Right renal pelvis (tissue), 4 donors: Measurements from ENCODE around the gene FBXW4. TPM values are rescaled to one million over a fixed set of nuclear protein-coding genes. Genes with fewer than 3 reads are reported as not detected.
"Not testable (repeated sequence)": the region's sequence is repeated elsewhere in the genome, so short reads cannot be mapped to it uniquely, and the experiment has no call there.

Source experiments
- DNase-seq, 4 donors: peaks; one replicate each; pipeline ENCODE4 v3.0.0-alpha.2; 2013; ENCODE audit warnings: low read depth in 4 of 4, low spot score in 3 of 4, missing footprints in 1 of 4
- polyA plus RNA-seq, 4 donors: library from polyadenylated mRNA; unstranded; fragments of 120-200 nt; gene quantifications; one replicate each; pipeline ENCODE4 v1.2.1, GENCODE V29; 2013; ENCODE audit not compliant: insufficient read length in 4 of 4

The FBXW4 gene
- polyA plus RNA-seq, 4 donors, result 54.1 to 61.0 (median 56.7) TPM

- DNase-seq, result no peak
These were observed 31.9 kb downstream of the FBXW4 start for GRCh38 chr10:101663097-101663496.

GRCh38 chr10:101660256-101660655 lies 34.7 kb downstream of the FBXW4 start:
- DNase-seq, result no peak

- no peak for DNase-seq
These were observed 36.0 kb downstream of the FBXW4 start for GRCh38 chr10:101658975-101659374.

GRCh38 chr10:101656890-101657289 lies 38.1 kb downstream of the FBXW4 start:
- no peak for DNase-seq

GRCh38 chr10:101655570-101655969 lies 39.4 kb downstream of the FBXW4 start:
- DNase-seq, result no peak

- no peak for DNase-seq
These were observed 41.4 kb downstream of the FBXW4 start for GRCh38 chr10:101653536-101653935.

- DNase-seq, result no peak
These were observed 43.6 kb downstream of the FBXW4 start for GRCh38 chr10:101651336-101651735.

- no peak for DNase-seq
These were observed 44.1 kb downstream of the FBXW4 start for GRCh38 chr10:101650863-101651262.

- no peak for DNase-seq
These were observed 45.4 kb downstream of the FBXW4 start for GRCh38 chr10:101649525-101650085.

GRCh38 chr10:101647255-101647654 lies 47.7 kb downstream of the FBXW4 start:
- DNase-seq, result no peak

- no peak for DNase-seq
These were observed 48.6 kb downstream of the FBXW4 start for GRCh38 chr10:101646364-101646763.

- no peak for DNase-seq
These were observed 49.3 kb downstream of the FBXW4 start for GRCh38 chr10:101645659-101646058.

- DNase-seq, result no peak
These were observed 51.0 kb downstream of the FBXW4 start for GRCh38 chr10:101644002-101644401.

GRCh38 chr10:101643546-101643945 lies 51.4 kb downstream of the FBXW4 start:
- DNase-seq, result no peak

GRCh38 chr10:101639141-101639900 lies 55.6 kb downstream of the FBXW4 start:
- DNase-seq, result no peak

- not testable (repeated sequence) for DNase-seq
These were observed 61.5 kb downstream of the FBXW4 start for GRCh38 chr10:101633510-101633909.

GRCh38 chr10:101631821-101632475 lies 63.0 kb downstream of the FBXW4 start:
- no peak for DNase-seq

GRCh38 chr10:101630633-101630920 lies 64.4 kb downstream of the FBXW4 start:
- no peak for DNase-seq

GRCh38 chr10:101629837-101630632 lies 64.9 kb downstream of the FBXW4 start:
- DNase-seq, result no peak

GRCh38 chr10:101625821-101626412 lies 69.1 kb downstream of the FBXW4 start:
- DNase-seq, result no peak

GRCh38 chr10:101624526-101625102 lies 70.4 kb downstream of the FBXW4 start:
- no peak for DNase-seq
